SH-SY5Y (cell line): ENCODE measurements around the gene RAPGEFL1.

Experiments
- GATA2 ChIP-seq: IDR thresholded peaks from 2 replicates; pipeline ENCODE4 v1.6.1; 2011; ENCODE audit warnings: mild to moderate bottlenecking, low read depth, low read length
- GATA3 ChIP-seq: IDR thresholded peaks from 2 replicates; pipeline ENCODE4 v1.6.1; 2011; ENCODE audit warnings: low read depth, mild to moderate bottlenecking, low read length, moderate library complexity

RAPGEFL1 gene

DNA sequence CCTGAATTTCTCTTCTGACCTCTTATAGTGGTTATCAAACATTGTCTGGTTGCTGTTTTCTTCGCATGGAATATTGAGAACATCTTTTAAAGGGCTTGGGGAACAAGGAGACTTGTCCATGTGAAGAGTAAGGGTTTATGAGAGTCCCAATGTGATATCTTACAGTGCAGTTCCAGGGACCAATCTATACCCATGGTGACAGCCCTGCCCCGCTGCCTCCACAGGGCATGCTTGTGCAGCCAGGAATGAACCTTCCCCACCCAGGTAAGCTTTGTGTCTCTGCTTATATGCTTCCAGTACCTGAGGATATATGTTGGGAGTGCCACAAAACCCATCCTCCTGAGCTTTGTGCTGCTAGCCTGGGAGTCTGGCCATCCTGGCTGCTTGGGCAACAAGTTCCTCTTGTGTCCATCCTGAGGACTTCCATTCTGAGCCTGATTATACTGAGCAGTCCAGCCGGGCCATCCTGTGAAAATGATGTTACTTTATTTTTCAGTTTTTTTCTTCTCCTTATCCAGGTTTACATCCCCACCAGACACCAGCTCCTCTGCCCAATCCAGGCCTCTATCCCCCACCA, 9.5 kb upstream of the RAPGEFL1 start:
- TF ChIP-seq GATA3 = no peak
- TF ChIP-seq GATA2 = no peak

DNA sequence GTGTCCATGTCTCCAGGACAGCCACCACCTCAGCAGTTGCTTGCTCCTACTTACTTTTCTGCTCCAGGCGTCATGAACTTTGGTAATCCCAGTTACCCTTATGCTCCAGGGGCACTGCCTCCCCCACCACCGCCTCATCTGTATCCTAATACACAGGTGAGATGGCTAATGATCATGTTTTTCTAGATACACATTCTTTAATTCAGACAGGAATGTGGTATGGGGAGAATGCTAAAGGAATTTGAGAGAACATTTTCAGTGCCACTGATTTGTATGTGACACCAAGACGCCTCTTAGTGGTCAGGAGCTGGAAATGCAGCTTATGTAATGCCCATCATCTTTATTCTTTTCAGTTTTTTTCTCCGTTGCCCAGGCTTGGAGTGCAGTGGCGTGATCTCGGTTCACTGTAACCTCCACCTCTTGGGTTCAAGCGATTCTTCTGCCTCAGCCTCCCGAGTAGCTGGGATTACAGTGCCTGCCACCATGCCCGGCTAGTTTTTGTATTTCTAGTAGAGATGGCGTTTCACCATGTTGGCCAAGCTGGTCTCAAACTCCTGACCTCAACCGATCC, 8.9 kb upstream of the RAPGEFL1 start:
- TF ChIP-seq GATA3 = no peak
- TF ChIP-seq GATA2 = no peak

DNA sequence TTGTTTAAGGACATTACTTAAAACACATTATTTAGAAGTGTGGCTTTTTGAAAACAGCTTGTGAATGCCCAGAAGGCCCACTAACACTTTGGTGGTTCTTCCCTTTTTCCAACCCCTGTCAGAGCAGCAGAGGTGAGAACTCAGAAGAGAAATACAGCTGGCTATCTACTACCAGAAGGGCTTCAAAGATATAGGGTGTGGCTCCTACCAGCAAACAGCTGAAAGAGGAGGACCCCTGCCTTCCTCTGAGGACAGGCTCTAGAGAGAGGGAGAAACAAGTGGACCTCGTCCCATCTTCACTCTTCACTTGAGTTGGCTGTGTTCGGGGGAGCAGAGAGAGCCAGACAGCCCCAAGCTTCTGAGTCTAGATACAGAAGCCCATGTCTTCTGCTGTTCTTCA, 6.9 kb upstream of the RAPGEFL1 start:
- TF ChIP-seq GATA2 (no peak), GATA3 (no peak)

GRCh38 chr17:40171750-40172149, 5.5 kb upstream of the RAPGEFL1 start:
- TF ChIP-seq GATA2 (no peak), GATA3 (no peak)

DNA sequence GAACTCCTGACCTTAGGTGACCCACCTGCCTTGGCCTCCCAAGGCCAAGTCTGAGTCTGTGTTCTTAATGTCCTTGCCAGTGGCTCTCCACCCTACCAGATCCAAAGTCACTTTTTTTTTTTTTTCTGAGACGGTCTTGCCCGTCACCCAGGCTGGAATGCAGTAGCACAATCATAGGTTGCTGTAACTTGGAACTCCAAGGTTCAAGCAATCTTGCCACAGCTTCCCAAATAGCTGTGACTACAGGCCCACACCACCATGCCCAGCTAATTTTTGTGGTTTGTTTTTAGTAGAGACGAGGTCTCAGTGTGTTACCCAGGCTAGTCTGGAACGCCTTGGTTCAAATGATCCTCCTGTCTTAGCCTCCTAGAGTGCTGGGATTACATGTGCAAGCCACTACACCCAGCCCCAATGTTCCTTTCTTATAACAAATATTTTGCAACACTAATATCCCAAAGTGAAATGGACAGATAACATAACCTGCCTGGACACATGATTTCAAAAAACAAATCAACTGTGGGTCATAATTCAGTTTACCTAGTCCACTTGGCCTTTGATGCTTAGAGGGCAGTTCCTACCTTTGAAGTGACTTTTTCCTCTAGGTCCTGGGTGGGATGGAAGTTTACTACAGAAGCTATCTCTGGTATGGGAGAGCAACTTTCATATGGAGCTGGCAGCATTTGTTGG, 4.0 kb upstream of the RAPGEFL1 start:
- TF ChIP-seq GATA3 (no peak), GATA2 (no peak)

GRCh38 chr17:40173778-40174135, 3.5 kb upstream of the RAPGEFL1 start:
- TF ChIP-seq GATA3 (no peak), GATA2 (no peak)

- TF ChIP-seq GATA2 = no peak
These were observed 2.8 kb upstream of the RAPGEFL1 start for GRCh38 chr17:40174514-40174913.

DNA sequence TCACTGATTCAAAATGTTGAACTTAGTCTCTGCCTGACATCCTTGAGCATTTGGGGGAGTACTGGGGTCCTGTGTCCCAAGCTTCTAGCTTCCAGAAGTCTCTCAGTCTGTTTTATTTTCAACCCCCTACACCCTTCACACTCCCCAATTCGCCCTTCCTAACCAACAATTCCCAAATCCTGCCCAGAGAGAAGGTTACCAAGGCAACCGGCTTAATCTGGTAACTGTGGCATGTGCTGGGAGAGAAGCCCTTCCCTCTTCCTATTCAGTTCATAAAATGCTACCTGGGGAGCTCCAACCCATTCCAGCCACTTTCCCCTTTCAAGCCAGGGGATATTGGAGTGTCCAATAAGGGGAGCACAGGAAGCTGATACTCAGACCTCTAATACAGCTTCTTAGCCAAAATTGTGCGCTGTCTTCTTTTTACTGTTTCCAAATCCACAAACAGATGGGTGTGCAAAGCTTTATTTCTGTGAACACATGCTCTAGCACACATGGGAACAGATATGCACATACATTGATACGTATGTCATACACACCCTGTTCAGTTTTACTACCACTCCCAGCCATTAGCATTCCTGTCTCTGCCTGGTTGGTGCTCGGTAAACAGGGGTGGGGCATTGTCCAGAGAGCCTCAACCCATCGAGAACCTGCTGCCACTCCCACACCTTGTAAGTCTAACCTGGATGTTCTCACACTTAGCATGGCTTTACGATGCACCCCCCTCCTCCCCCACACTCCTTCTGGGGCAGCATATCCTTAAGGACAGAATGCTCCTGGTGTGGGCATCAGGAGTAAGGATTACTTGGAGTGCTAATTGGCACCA, 1.1 kb upstream of the RAPGEFL1 start:
- TF ChIP-seq GATA2 (no peak), GATA3 (no peak)

GRCh38 chr17:40176754-40177110, 538 bp upstream of the RAPGEFL1 start:
- TF ChIP-seq GATA2 (no peak), GATA3 (no peak)

GRCh38 chr17:40178021-40178601, 841 bp downstream of the RAPGEFL1 start:
- TF ChIP-seq GATA2 = no peak
- no peak for TF ChIP-seq GATA3

DNA sequence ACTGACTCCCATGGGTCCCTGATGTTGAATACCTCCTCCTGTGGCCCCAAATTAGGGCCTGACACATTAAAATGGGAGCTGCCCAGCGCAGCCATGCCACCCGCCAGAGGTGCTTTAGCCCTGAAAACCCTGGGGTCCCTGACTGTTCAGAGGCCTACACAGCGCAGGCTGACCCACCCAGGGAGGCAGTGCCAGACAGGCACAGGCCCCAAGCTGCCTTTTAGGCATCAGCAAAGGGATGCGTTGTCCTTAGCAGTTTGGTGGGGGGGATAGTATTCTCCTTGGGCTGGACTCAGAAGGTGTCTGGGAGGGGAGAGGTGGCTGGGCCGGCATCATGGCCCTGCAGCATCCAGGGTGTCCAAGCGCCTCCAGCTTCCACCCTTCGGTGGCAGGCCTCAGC, 1.4 kb downstream of the RAPGEFL1 start:
- TF ChIP-seq GATA2 = no peak

GRCh38 chr17:40179923-40180659, 2.8 kb downstream of the RAPGEFL1 start:
- TF ChIP-seq GATA2 = no peak
- no peak for TF ChIP-seq GATA3

DNA sequence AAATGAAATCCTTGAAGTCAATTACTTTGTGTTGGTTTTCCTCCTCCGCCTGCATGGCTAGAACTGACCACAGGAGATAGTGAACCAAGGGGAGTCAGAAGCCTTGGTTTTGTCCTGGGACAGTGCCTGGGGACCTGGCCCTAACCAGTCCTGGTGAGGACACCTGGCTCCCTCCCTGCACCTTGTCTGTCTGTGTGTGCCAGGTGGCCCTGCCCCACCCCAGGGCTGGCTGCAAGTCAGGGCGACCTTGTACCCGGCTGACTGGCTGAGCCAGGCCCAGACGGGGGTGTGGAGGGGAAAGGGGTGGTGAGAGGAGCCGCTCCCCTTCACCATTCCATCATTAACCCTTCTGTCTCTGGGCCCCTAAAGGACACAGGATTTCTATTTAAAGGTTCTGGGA, 3.4 kb downstream of the RAPGEFL1 start:
- no peak for TF ChIP-seq GATA3

GRCh38 chr17:40181205-40181604, 3.9 kb downstream of the RAPGEFL1 start:
- TF ChIP-seq GATA2 (no peak; the same call in 1 of the 2 replicates), GATA3 (no peak)
